Panc1 (cell line): ENCODE measurements around the gene RBBP5.

ENCODE experiments used
- POLR2AphosphoS5 ChIP-seq: IDR thresholded peaks from 2 replicates; pipeline ENCODE4 v1.6.1; 2012; ENCODE audit warnings: mild to moderate bottlenecking, low read depth, low read length, moderate library complexity
- TCF7L2 ChIP-seq: IDR thresholded peaks from 2 replicates; pipeline ENCODE4 v1.6.1; 2011; ENCODE audit warnings: mild to moderate bottlenecking, low read depth, low read length, inconsistent platforms
- TF ChIP-seq, protein P1 (sequence below): fragments of 450-650 bp; IDR thresholded peaks from 2 replicates; pipeline ENCODE4 v1.5.1; 2017; ENCODE audit warnings: mild to moderate bottlenecking
- TF ChIP-seq, protein P2 (sequence below), 2 experiments: IDR thresholded peaks; 2 replicates each; pipeline ENCODE4 v1.6.1; 2011 to 2012; ENCODE audit warnings: low read depth in 2 of 2, control low read depth in 1 of 2, low read length in 1 of 2, mild to moderate bottlenecking in 1 of 2, moderate library complexity in 1 of 2; ENCODE audit not compliant: insufficient read depth in 1 of 2

DNA sequence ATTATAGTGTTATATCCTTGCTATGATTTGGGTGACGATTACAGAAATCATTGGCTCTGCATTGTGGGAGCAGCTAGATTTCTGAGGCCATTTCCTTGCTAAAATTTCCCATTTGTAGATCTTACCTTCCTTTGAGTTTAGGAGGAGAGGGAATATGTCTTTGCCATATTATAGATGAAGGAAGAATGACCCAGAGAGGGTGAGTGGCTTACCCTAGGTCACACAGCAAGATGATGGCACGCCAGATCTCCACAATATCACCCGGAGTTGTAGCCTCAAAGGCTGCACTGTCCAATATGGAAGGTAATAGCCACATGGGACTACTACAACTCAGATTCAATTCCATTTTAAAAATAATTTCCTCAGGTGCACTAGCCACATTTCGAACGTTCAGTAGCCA, 68.5 kb downstream of the RBBP5 start:
- TF ChIP-seq, protein P1, sequence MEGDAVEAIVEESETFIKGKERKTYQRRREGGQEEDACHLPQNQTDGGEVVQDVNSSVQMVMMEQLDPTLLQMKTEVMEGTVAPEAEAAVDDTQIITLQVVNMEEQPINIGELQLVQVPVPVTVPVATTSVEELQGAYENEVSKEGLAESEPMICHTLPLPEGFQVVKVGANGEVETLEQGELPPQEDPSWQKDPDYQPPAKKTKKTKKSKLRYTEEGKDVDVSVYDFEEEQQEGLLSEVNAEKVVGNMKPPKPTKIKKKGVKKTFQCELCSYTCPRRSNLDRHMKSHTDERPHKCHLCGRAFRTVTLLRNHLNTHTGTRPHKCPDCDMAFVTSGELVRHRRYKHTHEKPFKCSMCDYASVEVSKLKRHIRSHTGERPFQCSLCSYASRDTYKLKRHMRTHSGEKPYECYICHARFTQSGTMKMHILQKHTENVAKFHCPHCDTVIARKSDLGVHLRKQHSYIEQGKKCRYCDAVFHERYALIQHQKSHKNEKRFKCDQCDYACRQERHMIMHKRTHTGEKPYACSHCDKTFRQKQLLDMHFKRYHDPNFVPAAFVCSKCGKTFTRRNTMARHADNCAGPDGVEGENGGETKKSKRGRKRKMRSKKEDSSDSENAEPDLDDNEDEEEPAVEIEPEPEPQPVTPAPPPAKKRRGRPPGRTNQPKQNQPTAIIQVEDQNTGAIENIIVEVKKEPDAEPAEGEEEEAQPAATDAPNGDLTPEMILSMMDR = no peak
- no peak for TF ChIP-seq POLR2AphosphoS5
- TF ChIP-seq, protein P2, sequence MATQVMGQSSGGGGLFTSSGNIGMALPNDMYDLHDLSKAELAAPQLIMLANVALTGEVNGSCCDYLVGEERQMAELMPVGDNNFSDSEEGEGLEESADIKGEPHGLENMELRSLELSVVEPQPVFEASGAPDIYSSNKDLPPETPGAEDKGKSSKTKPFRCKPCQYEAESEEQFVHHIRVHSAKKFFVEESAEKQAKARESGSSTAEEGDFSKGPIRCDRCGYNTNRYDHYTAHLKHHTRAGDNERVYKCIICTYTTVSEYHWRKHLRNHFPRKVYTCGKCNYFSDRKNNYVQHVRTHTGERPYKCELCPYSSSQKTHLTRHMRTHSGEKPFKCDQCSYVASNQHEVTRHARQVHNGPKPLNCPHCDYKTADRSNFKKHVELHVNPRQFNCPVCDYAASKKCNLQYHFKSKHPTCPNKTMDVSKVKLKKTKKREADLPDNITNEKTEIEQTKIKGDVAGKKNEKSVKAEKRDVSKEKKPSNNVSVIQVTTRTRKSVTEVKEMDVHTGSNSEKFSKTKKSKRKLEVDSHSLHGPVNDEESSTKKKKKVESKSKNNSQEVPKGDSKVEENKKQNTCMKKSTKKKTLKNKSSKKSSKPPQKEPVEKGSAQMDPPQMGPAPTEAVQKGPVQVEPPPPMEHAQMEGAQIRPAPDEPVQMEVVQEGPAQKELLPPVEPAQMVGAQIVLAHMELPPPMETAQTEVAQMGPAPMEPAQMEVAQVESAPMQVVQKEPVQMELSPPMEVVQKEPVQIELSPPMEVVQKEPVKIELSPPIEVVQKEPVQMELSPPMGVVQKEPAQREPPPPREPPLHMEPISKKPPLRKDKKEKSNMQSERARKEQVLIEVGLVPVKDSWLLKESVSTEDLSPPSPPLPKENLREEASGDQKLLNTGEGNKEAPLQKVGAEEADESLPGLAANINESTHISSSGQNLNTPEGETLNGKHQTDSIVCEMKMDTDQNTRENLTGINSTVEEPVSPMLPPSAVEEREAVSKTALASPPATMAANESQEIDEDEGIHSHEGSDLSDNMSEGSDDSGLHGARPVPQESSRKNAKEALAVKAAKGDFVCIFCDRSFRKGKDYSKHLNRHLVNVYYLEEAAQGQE (IDR thresholded peaks at IDR 0.05; ENCODE audit: insufficient read depth in 1 of 2, low read depth in 2 of 2, low read length in 1 of 2) = no peak
- no peak for TF ChIP-seq TCF7L2
